ENCODE results near the gene BARX1.

BARX1 gene

DNA sequence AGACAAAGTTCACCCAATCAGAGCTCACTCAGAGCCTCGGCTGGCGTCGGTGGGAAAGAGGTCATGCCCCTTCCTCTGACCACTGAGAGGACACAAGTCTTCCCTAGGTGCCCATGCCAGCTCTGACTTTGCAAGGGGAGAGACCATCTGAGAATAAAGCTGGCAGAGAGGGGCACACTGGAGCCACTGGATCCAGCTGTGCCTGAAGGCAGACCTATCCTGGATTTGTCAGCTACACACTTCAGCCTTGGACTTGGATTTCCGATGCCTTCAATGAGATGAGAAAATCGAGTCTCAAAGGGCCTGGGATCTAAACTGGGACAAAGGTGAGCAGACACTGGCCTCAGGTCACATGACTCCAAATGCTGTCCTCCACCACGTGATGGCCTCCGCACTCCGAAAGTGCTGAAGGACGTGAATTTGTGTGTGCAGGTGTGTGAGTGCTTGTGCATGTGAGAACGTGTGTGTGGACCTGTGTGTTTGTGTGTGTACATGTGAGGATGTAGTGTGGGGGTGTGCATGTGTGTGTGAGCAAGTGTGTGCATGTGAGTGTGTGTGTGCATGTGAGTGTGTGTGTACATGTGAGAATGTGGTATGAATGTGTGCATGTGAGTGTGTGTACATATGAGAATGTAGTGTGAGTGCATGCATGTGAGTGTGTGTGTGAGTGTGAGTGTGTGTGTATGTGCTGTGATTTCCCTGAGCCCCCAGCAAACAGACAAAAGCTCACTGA, 37.9 kb downstream of the BARX1 start:
- DNase-seq (ENCODE audit: low read depth, low spot score), result no peak

DNA sequence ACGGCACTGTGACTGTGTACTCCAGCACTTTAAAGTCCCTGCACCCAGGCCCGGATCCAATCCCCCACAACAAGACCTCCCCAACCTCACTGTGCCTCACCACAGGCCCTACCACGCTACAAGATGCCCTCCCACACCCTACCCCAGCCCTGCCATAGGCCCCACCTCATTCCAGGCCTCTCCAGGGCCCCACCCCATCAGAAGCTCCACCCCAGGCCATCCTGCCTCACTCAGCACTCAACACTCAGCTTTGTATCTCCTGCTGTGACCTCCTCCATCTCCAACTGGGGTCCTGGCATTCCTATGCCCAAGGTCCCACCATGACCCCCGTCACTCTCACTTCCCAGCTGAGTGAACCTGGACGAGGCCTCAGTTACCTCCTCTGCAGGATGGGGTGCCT, 38.8 kb downstream of the BARX1 start:
- no peak for DNase-seq (ENCODE audit: low read depth, low spot score)

DNA sequence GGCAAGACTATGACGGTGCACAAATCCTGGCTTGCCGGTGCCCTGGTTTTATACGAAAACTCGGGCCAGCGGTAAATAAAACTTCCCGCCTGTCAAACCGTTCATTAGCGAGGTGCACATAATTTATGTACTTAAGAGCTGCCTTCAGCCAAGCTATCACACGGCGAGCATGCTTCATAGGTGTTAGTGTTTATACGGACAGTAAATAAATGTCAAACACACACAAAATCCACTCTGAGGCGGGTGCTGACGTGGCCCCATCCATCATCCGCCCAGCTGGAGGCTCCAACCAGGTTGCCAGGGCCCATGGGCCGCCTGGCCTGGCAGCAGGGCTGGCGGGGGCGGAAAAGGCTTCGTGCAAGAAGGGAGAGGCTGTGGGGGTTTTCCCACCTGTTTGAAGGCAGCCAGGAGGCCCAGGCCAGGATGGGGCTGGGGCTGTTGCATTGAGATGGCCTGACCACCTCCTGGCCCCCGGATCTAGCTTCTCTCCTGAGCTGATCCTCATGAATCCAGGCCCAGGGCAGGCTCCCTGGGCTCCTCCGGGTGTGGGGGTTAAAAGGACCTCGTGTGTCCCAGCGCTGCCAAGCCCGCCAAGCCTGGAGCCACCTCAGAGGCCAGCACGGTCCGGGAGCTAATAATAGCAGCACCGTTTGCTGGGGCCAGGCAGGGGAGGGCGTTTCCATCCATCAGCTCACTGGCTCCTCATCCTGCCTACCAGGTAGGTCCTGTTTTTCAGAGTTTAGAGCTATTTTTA, 43.2 kb downstream of the BARX1 start:
- no peak for DNase-seq (ENCODE audit: low read depth, low spot score)

DNA sequence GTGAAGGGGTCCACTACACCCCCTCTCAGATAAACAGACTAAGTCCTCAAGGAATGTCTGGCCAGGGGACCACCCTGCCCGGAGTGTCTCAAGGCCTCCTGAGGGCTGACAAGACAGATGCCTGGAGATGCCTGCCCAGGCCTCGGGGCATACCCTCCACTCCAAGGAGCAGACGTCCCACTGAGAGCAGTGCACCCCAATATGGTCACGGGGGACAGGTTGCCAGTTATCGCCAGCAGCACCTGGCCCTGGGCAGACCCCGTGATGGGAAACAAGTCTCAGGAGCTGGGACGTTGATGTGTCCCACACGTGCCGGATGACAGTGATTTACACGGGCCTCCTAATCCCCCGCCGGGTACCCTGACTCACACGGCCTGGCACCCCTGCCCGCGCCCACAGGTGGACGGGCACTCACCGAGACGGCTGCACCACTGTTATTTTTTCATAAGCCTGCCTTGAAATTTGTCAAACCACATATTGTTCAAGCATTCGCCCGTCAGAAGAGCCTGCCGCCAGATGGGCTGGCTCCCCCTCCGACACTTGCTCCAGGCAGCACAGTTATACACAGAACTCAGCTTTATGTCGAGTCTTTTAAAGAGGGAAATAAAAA, 43.9 kb downstream of the BARX1 start:
- no peak for DNase-seq (ENCODE audit: low read depth, low spot score)

DNA sequence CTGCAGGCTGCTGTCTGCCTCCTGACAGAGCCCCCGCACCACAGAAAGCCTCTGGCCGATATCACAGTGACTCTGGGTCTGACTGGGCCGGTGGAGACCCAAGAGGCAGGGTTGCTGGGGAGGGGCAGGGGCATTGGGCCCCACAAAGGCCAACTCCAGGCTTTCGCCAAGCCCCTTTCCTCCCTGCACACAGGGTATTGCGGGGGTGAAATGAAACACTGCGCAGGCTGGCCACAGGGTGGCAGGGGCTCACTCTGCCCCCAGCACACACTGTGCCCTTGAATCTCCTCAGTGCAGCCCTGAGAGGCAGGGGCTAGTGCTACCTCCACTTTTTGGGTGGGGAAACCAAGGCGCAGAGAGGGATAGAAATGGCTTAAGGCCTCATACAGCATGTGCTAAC, 44.6 kb downstream of the BARX1 start:
- DNase-seq (ENCODE audit: low read depth, low spot score), result no peak

DNA sequence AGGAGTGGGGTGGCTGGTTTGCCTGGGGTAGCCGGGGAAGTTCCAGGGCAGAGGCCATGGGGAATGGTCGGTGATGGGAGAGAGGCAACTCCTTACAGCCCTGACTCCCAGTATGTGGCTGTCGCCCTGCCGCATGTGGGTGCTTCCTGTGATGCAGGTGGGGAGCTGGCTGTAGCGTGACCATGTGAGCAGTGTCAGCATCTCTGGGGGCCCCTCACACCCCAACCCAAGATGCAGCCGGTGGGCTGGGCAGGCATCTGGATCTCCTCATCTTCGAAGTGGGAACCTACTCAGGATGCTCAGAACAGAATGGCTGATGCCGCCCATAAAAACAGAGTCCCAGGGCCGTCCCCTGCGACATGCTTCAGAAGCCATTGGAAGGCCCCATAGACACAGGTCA, 45.0 kb downstream of the BARX1 start:
- no peak for DNase-seq (ENCODE audit: low read depth, low spot score)

DNA sequence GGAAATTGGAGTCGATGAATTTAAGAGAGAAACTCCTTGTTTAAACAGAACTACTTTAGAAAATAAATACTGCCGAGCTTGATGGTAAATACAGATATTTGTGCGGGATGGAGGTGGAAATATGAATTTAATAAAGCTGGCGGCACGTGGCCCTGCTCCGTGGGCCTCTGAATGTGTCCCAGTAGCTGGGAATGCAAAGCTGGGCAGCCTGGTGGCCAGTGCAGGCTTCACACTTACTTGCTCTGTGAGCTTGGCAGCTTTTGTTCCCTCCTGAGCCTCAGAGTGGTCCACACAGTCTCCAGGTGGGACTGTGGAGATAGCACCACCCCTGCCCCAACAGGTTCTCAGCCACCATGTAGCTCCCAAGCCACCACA, 45.9 kb downstream of the BARX1 start:
- DNase-seq (ENCODE audit: low read depth, low spot score), result no peak

DNA sequence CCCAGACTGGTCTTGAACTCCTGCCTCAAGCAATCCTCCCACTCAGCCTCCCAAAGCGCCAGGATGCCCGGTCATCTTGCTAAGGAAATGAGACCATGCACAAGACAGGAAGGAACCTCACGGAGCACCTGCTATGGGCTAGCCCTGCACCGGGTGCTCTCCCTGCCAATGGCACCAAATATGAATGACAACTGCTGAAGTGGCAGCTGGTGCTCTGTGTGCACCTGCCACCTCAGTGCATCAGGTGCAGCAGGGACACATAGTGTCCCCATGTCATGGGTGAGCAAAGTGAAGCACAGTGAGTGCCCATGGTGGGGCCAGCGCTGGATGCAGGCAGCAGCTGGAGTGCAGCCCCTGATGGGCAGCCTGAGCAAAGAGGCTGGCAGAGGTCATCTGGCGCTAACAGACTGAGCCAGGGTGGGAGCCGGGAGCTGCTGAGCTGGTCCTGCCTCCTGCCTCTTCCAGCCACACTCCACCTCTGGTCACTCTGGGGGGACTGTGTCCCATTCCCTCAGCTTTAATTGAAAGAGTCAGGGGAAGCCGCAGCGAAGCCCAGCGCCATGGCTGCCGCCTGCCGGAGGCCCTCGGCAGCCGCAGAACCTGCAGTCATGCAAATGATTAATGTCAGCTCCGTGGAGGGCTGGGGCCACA, 46.4 kb downstream of the BARX1 start:
- DNase-seq (ENCODE audit: low read depth, low spot score), result no peak

DNA sequence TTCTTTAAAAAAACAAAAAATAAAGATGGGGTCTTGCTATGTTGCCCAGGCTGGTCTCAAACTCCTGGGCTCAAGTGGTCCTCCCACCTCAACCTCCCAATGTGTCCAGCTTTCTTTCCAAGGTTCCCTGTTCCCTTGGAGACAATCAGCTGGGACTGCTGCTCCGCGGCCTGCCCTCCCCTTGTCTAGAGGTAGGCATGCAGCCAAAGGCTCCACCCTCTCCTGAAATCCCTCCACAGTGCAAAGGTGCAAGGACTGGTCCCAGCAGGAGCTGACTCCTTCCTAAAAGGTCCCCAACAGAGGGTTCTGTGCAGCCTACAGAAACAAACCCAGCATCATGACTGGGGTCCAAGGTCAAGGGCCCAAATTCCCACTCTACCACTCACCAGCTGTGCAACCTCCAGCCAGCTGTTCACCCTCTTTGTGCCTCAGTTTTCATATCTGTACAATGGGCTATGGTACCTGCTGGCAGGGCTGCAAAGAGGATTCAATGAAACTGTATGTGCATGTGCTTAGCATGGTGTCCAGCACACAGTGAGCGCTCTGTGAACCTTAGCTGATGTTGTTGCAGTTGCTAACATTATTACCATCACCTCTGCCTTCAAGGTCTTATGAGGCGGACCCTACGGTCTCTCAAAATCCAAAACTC, 47.5 kb downstream of the BARX1 start:
- DNase-seq (ENCODE audit: low read depth, low spot score), result no peak

DNA sequence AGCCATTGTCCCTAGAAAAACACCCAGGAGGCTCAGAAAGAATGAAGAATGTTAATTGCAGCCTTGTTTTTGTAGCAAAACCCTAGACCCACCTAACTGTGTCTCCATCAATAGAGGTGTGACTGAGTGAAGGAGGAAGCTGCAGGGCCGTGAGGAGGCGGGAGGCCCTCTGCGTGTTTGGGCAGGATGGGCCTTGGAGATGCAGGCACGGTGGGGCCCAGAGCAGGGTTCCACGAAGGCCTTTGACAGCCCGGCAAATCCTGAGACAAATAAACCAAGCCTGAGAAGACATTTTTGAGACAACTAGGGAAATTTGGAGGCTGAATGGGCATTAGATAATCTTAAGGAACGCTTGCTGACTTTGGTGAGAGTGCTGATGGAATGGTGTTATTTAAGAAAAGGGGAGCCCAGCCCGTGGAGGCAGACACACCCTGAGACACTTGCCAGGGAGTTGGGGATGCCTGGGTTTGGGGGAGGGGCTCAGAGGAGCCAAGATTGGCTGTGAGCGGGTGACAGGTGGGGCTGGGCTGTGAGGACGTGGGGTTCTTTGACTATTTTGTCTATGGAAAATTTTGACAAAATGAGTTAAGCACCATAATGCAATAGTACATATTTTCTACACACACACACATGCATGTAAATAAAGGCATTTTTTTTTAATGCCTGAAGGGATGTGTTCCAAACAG, 48.8 kb downstream of the BARX1 start:
- DNase-seq (ENCODE audit: low read depth, low spot score), result no peak

DNA sequence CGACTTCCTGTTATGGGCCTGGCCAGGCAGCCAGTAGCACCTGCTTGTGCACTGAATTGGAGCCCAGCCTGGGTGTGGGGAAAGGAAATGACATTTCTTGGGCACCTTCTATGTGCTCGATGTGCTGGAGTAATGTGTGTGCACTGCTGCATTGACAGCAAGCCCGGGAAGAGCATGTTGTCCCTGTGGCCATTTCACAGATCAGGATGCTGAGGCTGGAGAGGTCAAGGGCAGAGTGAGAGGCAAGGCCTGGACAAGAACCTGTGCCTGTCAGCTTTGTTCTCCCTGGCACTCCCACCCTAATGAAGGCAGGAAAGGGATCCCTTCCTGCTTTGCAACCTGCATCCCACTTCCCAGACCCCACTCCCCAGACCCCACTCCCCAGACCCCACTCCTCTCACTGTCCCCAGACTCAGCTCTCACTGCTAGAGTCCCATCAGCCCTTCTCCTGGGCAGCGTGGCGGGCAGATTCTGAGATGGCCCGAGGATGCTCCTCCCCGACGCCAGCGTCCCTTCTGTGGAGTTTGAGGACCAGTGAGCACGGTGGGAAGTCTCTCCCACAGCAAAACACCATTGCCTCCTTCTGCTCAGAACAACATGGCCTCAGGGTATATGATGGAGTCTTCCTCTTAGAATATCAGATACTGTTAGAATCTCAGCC, 49.6 kb downstream of the BARX1 start:
- no peak for DNase-seq (ENCODE audit: low read depth, low spot score)

DNA sequence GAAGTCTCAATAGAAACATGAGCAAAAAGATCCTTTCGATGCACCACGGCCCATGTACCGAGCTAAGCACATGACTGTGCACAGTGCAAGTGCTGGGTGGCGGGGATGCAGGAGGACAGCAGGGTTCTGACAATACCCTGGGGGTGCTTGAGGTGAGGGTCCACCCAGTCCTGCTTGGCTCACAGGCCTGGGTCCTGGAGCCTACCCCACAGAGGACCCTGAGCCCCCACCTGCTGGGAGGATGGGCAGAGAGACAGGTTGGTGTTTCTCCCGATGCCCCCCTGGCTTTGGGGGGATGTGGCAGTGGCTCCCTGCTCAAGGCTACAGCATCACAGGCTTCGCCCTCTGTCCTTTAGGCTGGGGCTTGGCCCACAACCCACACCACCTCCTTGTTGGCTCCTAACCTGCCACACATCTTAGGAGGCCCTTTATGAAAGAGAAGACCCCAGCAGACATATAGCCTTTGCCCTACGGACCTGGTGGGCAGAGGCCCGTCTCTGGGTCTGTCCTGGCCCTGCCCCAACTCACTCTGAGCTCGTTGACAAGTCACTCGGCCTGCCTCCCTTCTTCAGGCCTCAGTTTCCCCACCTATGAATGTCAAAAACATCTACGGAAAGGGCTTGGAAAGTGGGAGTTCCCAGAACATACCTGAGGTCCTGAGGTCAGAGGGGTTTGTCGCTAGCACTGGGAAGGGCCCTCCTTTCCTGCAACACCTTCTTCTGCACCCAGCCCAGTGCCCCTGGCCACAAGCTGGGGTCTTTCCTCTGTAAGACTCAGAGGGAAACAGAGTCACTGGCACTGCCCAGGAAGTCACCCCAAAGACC, 50.3 kb downstream of the BARX1 start:
- no peak for DNase-seq (ENCODE audit: low read depth, low spot score)

DNA sequence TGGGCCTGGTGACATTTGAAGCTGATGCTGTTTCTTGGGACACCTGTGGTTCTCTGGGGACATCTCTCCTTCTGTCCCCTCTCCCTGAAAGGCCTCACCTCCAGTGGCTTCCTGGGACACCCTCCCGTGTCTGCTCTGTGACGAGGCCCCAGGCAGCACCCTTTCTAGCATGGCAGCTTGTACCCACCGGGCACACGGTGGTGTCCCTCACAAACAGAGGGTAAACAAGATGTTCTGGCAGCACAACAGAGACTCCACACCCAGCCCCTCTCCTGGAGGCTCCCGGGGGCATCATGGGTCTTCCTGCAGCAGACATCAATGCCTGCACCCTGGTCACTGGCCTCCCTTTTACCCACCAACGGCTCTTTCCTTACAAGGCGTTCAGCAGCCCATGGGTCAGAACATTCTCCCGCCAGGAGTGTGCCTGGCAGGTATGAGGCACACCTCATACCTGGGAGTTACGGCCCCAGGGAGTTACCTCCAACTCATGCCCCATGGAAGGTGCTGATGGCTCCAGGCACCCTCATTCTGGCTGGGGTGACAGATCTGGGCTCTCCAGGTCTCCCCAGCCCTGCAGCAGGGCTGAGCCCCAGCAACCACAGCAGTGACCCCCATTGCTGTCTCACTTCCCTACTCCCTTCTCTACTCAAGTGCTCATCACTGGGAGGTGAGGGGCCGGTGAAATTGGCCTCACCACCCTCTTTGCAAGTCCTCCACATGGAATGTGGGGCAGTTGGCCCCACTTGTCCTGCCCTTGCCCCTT, 51.1 kb downstream of the BARX1 start:
- DNase-seq (ENCODE audit: low read depth, low spot score), result no peak

DNA sequence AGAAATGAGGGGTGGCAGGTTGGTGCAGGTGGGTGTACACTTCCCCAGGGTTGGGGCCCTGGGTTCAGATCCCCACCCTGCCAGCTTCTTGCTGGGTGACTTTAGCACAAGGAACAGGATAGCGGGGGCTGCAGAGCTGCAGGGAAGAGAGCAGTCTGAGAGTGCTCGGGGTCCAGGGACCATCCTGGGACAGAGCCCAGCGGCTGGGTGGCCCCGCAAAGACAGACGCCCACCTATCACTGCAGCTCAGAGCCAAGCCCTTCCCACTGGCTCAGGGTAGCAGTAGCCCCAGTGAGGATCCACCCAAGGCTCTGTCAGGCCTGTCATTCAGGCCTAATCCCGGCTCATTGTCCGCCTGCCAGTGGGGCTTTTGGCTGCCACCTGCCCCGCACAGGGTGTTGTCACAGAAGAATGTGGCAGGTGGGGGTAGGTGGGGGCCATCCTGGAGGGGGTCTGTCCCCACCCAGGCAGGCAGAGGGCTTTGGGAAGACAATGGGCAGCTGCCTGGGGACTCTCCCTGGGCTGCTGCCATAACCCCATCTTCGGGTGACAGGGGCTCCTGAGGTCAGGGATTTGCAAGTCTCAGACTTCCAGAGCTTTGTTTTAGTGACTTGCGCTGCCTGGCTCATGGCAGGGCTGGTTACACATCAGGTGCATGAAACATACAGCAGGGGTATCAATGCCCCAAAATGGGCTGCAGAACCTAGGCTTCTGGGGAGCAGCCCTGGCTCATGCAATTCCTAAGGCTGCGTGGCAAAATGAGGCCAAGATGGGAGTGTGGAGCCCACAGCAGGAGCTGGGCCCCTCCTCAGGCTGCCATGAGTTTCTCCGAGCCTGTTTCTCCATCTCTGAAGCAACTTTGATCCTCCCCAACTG, 52.1 kb downstream of the BARX1 start:
- DNase-seq (ENCODE audit: low read depth, low spot score), result no peak

DNA sequence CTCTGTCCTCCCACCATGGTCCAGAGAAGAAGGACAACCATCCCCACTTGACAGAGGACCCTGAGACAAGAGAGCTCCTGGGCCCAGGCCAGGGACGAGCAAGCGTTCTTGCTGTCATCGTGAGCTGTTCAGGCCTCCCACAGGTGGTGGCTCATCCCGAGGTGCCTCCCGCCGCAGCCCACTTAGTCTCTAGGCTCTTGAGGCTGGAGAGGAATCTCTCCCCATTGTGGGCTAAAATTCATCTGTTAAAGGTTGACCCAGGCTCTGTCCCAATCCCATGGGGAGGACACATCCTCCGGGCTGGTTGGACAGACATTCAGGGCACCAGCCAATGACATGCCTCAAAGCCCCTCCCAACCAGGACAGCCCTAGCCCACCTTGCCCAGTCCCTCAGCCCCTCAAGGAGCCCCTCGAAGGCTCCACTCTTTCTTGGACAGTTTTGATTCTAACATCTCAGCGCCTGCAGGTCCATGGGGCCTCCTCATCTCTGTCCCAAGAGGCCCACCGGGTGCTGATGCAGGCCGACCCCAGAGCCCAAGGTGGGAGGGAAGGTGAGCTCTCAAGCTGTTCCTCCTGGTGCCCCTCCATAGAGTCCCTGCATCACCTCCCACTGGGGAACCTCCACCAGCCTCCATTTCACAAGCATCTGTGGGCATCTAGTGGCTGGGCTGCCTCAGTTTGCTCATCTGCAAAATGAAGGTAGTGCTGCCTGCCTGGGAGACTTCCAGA, 52.9 kb downstream of the BARX1 start:
- DNase-seq (ENCODE audit: low read depth, low spot score), result no peak
